Central memory CD4-positive, alpha-beta T cell (primary cell): ENCODE results near the gene HOXC9.

Experiments used
- DNase-seq: peaks from one replicate; pipeline ENCODE4 v3.0.0; 2022

HOXC9 gene

GRCh38 chr12:53989227-53990113 lies 10.5 kb upstream of the HOXC9 start:
- no peak for DNase-seq

GRCh38 chr12:53990311-53991076 lies 9.5 kb upstream of the HOXC9 start:
- DNase-seq = no peak

GRCh38 chr12:53991077-53991460 lies 8.9 kb upstream of the HOXC9 start:
- no peak for DNase-seq

GRCh38 chr12:53992377-53992889 lies 7.5 kb upstream of the HOXC9 start:
- no peak for DNase-seq

- DNase-seq = no peak
Observed at GRCh38 chr12:53993162-53994008, 6.6 kb upstream of the HOXC9 start.

- DNase-seq = no peak
Observed at GRCh38 chr12:53994009-53994263, 6.0 kb upstream of the HOXC9 start.

GRCh38 chr12:53994264-53995001 lies 5.5 kb upstream of the HOXC9 start:
- no peak for DNase-seq

GRCh38 chr12:53995002-53995377 lies 5.0 kb upstream of the HOXC9 start:
- no peak for DNase-seq

GRCh38 chr12:53995378-53996239 lies 4.4 kb upstream of the HOXC9 start:
- DNase-seq = no peak

GRCh38 chr12:53996240-53997203 lies 3.4 kb upstream of the HOXC9 start:
- no peak for DNase-seq

GRCh38 chr12:53997204-53998109 lies 2.5 kb upstream of the HOXC9 start:
- DNase-seq = no peak

GRCh38 chr12:53998110-53998899 lies 1.7 kb upstream of the HOXC9 start:
- no peak for DNase-seq

- no peak for DNase-seq
Observed at GRCh38 chr12:53998900-53999236, 1.1 kb upstream of the HOXC9 start.

- no peak for DNase-seq
Observed at GRCh38 chr12:53999559-54000115, 324 bp upstream of the HOXC9 start.

GRCh38 chr12:54001283-54002187 lies 1.6 kb downstream of the HOXC9 start:
- no peak for DNase-seq

GRCh38 chr12:54002278-54002914 lies 2.4 kb downstream of the HOXC9 start:
- DNase-seq = no peak
